Bronchial epithelial cell (primary cell): ENCODE results near the gene CENPE. TPM values are rescaled to one million over a fixed set of nuclear protein-coding genes. Genes with fewer than 3 reads are reported as not detected.

Experiments
- DNase-seq: peaks from one replicate; pipeline ENCODE4 v3.0.0-alpha.2; 2010; ENCODE audit warnings: low read depth
- FAIRE-seq: peaks from 2 replicates; lab custom pipeline; 2011; peaks lifted over from hg19 to GRCh38; lab: Jason Lieb, UNC
- H3K27me3 ChIP-seq: 2 replicates; pipeline ENCODE4 v1.5.1; 2011; ENCODE audit warnings: low read length; ENCODE audit not compliant: control insufficient read depth, insufficient read depth
- H3K36me3 ChIP-seq: 2 replicates; pipeline ENCODE4 v1.5.1; 2011; ENCODE audit warnings: low read length; ENCODE audit not compliant: control insufficient read depth, insufficient read depth
- H3K4me3 ChIP-seq: 2 replicates; pipeline ENCODE4 v1.5.1; 2011; ENCODE audit warnings: mild to moderate bottlenecking, low read depth, low read length, control low read depth
- total RNA-seq: library from RNA; depleted of rRNA; stranded (reverse); fragments of >200 nt; gene quantifications from 2 replicates; pipeline ENCODE4 v1.2.1, GENCODE V29; 2014
- TF ChIP-seq, protein P1 (sequence below): IDR thresholded peaks from 2 replicates; pipeline ENCODE4 v1.5.1; 2011; ENCODE audit warnings: mild to moderate bottlenecking, moderate library complexity, low read length, control low read depth, inconsistent platforms; ENCODE audit not compliant: insufficient read depth, severe bottlenecking

The CENPE gene
- total RNA-seq, 1 donor from 2014 or later, result 6.3 TPM

DNA sequence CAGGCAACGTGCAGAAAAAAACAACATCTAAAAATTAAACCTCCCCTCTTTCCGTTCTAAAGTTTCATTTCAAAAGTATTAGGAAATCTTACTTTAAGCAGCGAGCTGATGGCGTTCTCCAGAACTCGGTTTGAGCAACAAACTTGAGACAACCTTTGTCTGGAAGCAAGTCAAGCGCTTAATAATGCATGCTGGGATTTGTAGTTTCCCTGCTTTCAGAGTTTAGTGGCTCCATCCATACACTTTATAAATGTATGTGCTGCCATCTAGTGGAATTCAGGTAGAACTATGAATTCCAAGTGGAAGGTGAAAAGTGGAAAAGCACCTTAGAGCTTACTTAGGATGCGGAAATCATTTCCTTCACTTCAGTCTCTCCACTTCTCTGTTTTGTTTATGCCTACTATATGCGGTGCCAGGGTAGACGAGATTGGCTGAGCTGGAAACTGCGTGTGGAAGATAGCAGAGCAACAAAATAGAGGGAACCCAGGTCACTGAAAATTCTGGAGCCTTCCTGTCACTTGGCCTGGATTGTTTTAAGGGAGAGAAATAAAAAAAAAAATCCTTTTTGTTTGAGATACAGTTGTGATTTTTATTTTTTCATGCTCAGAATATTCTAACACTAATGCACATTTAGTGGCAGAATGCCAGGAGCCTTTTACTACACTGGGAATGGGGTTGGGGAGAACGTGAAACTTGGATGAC, 98.3 kb downstream of the CENPE start, which contains the start of gene BDH2:
TSS of gene BDH2 (minus strand) at position 144 of the 702 bp plus-strand sequence. CDS start 3,580 bp downstream, outside the sequence.
- peak; percentile 96 for DNase-seq
- H3K4me3 ChIP-seq, result peak within 1 kb of the TSS; percentile 37
- H3K36me3 ChIP-seq, result no peaks in the 10 kb centered on the region
- TF ChIP-seq, protein P1, sequence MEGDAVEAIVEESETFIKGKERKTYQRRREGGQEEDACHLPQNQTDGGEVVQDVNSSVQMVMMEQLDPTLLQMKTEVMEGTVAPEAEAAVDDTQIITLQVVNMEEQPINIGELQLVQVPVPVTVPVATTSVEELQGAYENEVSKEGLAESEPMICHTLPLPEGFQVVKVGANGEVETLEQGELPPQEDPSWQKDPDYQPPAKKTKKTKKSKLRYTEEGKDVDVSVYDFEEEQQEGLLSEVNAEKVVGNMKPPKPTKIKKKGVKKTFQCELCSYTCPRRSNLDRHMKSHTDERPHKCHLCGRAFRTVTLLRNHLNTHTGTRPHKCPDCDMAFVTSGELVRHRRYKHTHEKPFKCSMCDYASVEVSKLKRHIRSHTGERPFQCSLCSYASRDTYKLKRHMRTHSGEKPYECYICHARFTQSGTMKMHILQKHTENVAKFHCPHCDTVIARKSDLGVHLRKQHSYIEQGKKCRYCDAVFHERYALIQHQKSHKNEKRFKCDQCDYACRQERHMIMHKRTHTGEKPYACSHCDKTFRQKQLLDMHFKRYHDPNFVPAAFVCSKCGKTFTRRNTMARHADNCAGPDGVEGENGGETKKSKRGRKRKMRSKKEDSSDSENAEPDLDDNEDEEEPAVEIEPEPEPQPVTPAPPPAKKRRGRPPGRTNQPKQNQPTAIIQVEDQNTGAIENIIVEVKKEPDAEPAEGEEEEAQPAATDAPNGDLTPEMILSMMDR, result peak; percentile 56
- no peaks in the 10 kb centered on the region for H3K27me3 ChIP-seq
- peak; percentile 91 for FAIRE-seq

DNA sequence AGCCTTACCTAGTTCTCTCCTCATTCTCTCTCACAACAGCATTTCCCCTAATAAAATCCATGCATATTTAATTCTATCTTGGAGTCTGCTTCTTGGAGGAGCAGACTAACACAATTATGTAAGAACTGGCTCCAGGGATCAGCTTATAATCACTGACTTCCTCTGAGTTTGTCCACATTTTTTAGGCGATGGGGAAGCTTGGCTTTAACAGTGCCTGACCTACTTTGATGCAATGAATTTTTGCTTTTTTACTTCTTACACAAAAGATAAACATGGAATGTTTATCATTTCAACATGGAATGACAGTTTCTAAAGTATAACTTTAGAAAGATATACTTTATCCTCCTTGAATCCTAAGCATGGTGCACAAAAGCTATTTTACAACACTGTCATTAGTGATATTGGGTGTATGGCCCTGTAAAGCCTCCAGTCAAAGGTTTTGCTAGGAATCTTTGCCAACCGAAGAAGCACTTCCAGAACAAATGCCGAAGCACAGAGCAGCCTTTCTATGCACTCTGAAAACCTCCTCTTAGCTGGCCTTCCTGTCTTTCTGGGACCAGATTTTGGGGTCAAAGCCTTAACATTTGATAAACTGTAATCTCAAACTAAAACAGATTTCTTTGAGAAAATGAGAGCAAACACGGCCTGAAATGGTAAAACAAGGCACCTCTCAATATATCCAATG, 99.2 kb downstream of the CENPE start:
- TF ChIP-seq, protein P1, result no peak

DNA sequence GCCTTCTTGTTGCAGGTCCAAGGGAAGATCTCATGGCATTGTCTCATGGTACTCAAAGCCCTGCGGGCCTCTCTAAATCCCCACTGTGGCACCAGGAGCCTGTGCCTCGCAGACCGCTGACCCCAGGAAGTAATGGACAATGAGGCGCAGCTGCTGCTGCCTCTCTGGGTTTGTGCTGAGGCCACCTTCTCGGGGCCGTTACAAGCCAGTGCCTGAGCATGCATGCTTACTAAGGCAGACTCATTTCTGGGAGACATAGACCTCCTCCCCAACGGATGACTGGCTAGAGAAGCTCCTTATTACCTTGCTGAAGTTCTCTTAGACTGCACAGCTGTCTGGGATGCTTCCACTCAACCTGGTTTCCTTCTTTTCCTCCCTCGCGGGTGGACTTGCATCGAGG, 99.8 kb downstream of the CENPE start:
- peak; percentile 23 for FAIRE-seq
- Histone ChIP-seq H3K27me3 (no peaks in the 10 kb centered on the region), H3K4me3 (no peak overlapping the region), H3K36me3 (no peaks in the 10 kb centered on the region)
- DNase-seq, result no peak
- TF ChIP-seq, protein P1, result no peak

More for the DNA sequence above, 99.2 kb downstream of the CENPE start:
- peak overlapping the region; percentile 37 for H3K4me3 ChIP-seq
- H3K27me3 ChIP-seq, result no peaks in the 10 kb centered on the region
- H3K36me3 ChIP-seq, result no peaks in the 10 kb centered on the region
- DNase-seq, result no peak
- no peak for FAIRE-seq

DNA sequence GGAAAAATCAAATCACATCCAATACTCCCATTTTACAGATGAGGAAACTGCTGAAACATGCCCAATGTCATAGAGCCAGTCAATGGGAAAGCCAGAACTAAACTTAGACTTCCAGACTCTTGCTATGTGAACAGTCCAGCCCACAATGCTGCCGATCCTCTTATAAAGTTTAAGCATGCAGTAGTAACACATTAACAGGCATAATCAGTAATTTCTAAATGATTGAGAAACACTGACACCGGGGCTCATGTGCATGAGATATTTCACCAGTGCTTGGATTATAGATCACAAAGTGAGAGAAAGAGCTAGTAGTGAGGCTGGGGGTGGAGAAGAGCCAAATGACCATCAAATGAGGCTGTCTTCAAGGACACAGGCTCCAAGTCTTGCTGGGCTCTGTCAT, 101.0 kb downstream of the CENPE start:
- Histone ChIP-seq H3K4me3 (no peak overlapping the region), H3K27me3 (no peaks in the 10 kb centered on the region), H3K36me3 (no peaks in the 10 kb centered on the region)
- FAIRE-seq, result no peak
- DNase-seq, result no peak
- TF ChIP-seq, protein P1, result no peak

DNA sequence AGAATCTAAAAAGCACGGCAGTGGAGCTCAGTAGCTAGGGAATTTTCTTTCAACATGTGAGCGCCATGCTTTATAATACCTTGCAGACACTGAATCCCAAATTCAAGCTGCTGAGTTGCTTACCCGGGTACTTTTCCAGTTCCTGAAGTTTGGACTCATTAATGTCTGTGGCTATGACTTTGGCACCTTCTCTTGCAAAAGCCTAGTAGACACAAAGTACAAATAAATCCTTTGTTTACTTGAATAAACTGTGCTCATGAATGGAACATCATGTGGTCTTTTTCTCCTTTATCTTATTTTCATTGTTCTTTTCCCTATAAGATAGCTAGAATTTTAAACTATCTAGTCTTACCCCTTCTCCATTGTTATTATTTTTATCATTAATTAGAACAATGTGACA, 103.1 kb downstream of the CENPE start:
- no peak for FAIRE-seq
- no peak for DNase-seq
- no peaks in the 10 kb centered on the region for H3K27me3 ChIP-seq
- H3K36me3 ChIP-seq, result peaks cover 2% of the 10 kb centered on the region
- TF ChIP-seq, protein P1, result no peak
- no peak overlapping the region for H3K4me3 ChIP-seq
